Measurements from ENCODE around the gene TSR3.

TSR3 gene

GRCh38 chr16:1389762-1390161 is 38.1 kb upstream of the TSR3 start:
- no peaks in the 10 kb centered on the region for H3K4me1 ChIP-seq (ENCODE audit: control insufficient read depth, insufficient read depth, low read length)
- no peak overlapping the region for H3K27ac ChIP-seq (ENCODE audit: low read depth, low read length)
- H3K27me3 ChIP-seq (ENCODE audit: control insufficient read depth, insufficient read depth, low read length): no peaks in the 10 kb centered on the region
- peaks cover 27% of the 10 kb centered on the region for H3K36me3 ChIP-seq (ENCODE audit: control insufficient read depth, insufficient read depth, low read length)
- H3K4me3 ChIP-seq (ENCODE audit: low read depth, low read length): no peak overlapping the region
- no peak overlapping the region for H3K9ac ChIP-seq (ENCODE audit: low read depth, low read length)
- H3K9me3 ChIP-seq (ENCODE audit: control insufficient read depth, insufficient read depth, low read length): no peaks in the 10 kb centered on the region

GRCh38 chr16:1387331-1387730 is 35.7 kb upstream of the TSR3 start:
- Histone ChIP-seq H3K27ac (ENCODE audit: low read depth, low read length) (no peak overlapping the region), H3K27me3 (ENCODE audit: control insufficient read depth, insufficient read depth, low read length) (no peaks in the 10 kb centered on the region), H3K4me1 (ENCODE audit: control insufficient read depth, insufficient read depth, low read length) (no peaks in the 10 kb centered on the region), H3K36me3 (ENCODE audit: control insufficient read depth, insufficient read depth, low read length) (peaks cover 26% of the 10 kb centered on the region), H3K9ac (ENCODE audit: low read depth, low read length) (no peak overlapping the region), H3K9me3 (ENCODE audit: control insufficient read depth, insufficient read depth, low read length) (no peaks in the 10 kb centered on the region), H3K4me3 (ENCODE audit: low read depth, low read length) (no peak overlapping the region)

GRCh38 chr16:1385232-1385631 is 33.6 kb upstream of the TSR3 start:
- Histone ChIP-seq H3K9me3 (ENCODE audit: control insufficient read depth, insufficient read depth, low read length) (no peaks in the 10 kb centered on the region), H3K36me3 (ENCODE audit: control insufficient read depth, insufficient read depth, low read length) (peaks cover 30% of the 10 kb centered on the region), H3K4me3 (ENCODE audit: low read depth, low read length) (no peak overlapping the region), H3K27me3 (ENCODE audit: control insufficient read depth, insufficient read depth, low read length) (no peaks in the 10 kb centered on the region), H3K27ac (ENCODE audit: low read depth, low read length) (no peak overlapping the region), H3K9ac (ENCODE audit: low read depth, low read length) (no peak overlapping the region), H3K4me1 (ENCODE audit: control insufficient read depth, insufficient read depth, low read length) (no peaks in the 10 kb centered on the region)

GRCh38 chr16:1383556-1383955 is 31.9 kb upstream of the TSR3 start:
- H3K9me3 ChIP-seq (ENCODE audit: control insufficient read depth, insufficient read depth, low read length): no peaks in the 10 kb centered on the region
- H3K36me3 ChIP-seq (ENCODE audit: control insufficient read depth, insufficient read depth, low read length): peaks cover 16% of the 10 kb centered on the region
- no peak overlapping the region for H3K4me3 ChIP-seq (ENCODE audit: low read depth, low read length)
- H3K4me1 ChIP-seq (ENCODE audit: control insufficient read depth, insufficient read depth, low read length): 0 out of 2 replicates have a peak, but pooled peaks cover 2% of the 10 kb centered on the region
- H3K9ac ChIP-seq (ENCODE audit: low read depth, low read length): no peak overlapping the region
- H3K27me3 ChIP-seq (ENCODE audit: control insufficient read depth, insufficient read depth, low read length): no peaks in the 10 kb centered on the region
- no peak overlapping the region for H3K27ac ChIP-seq (ENCODE audit: low read depth, low read length)

GRCh38 chr16:1381612-1382406 is 30.1 kb upstream of the TSR3 start:
- no peak overlapping the region for H3K9ac ChIP-seq (ENCODE audit: low read depth, low read length)
- H3K4me3 ChIP-seq (ENCODE audit: low read depth, low read length): no peak overlapping the region
- no peaks in the 10 kb centered on the region for H3K27me3 ChIP-seq (ENCODE audit: control insufficient read depth, insufficient read depth, low read length)
- peaks cover 14% of the 10 kb centered on the region for H3K36me3 ChIP-seq (ENCODE audit: control insufficient read depth, insufficient read depth, low read length)
- H3K4me1 ChIP-seq (ENCODE audit: control insufficient read depth, insufficient read depth, low read length): 0 out of 2 replicates have a peak, but pooled peaks cover 2% of the 10 kb centered on the region
- no peak overlapping the region for H3K27ac ChIP-seq (ENCODE audit: low read depth, low read length)
- no peaks in the 10 kb centered on the region for H3K9me3 ChIP-seq (ENCODE audit: control insufficient read depth, insufficient read depth, low read length)

GRCh38 chr16:1380195-1380594 is 28.5 kb upstream of the TSR3 start:
- Histone ChIP-seq H3K9me3 (ENCODE audit: control insufficient read depth, insufficient read depth, low read length) (no peaks in the 10 kb centered on the region), H3K27me3 (ENCODE audit: control insufficient read depth, insufficient read depth, low read length) (no peaks in the 10 kb centered on the region), H3K36me3 (ENCODE audit: control insufficient read depth, insufficient read depth, low read length) (peaks cover 18% of the 10 kb centered on the region), H3K4me3 (ENCODE audit: low read depth, low read length) (peak overlapping the region; percentile 70), H3K9ac (ENCODE audit: low read depth, low read length) (0 out of 2 replicates have a peak overlapping the region, but pooled peaks have one; percentile 46), H3K27ac (ENCODE audit: low read depth, low read length) (peak overlapping the region; percentile 18), H3K4me1 (ENCODE audit: control insufficient read depth, insufficient read depth, low read length) (0 out of 2 replicates have a peak, but pooled peaks cover 2% of the 10 kb centered on the region)

GRCh38 chr16:1379304-1380076 is 27.8 kb upstream of the TSR3 start:
- Histone ChIP-seq H3K4me1 (ENCODE audit: control insufficient read depth, insufficient read depth, low read length) (0 out of 2 replicates have a peak, but pooled peaks cover 2% of the 10 kb centered on the region), H3K9me3 (ENCODE audit: control insufficient read depth, insufficient read depth, low read length) (no peaks in the 10 kb centered on the region), H3K4me3 (ENCODE audit: low read depth, low read length) (peak overlapping the region; percentile 88), H3K27me3 (ENCODE audit: control insufficient read depth, insufficient read depth, low read length) (no peaks in the 10 kb centered on the region), H3K9ac (ENCODE audit: low read depth, low read length) (peak overlapping the region; percentile 94), H3K36me3 (ENCODE audit: control insufficient read depth, insufficient read depth, low read length) (peaks cover 15% of the 10 kb centered on the region), H3K27ac (ENCODE audit: low read depth, low read length) (peak overlapping the region; percentile 85)

GRCh38 chr16:1378804-1379303 is 27.2 kb upstream of the TSR3 start:
- Histone ChIP-seq H3K9me3 (ENCODE audit: control insufficient read depth, insufficient read depth, low read length) (no peaks in the 10 kb centered on the region), H3K4me3 (ENCODE audit: low read depth, low read length) (peak overlapping the region; percentile 88)

GRCh38 chr16:1378087-1378803 is 26.6 kb upstream of the TSR3 start:
- Histone ChIP-seq H3K9me3 (ENCODE audit: control insufficient read depth, insufficient read depth, low read length) (no peaks in the 10 kb centered on the region), H3K4me3 (ENCODE audit: low read depth, low read length) (peak overlapping the region; percentile 88), H3K36me3 (ENCODE audit: control insufficient read depth, insufficient read depth, low read length) (peaks cover 12% of the 10 kb centered on the region; the same call in 1 of the 2 replicates), H3K4me1 (ENCODE audit: control insufficient read depth, insufficient read depth, low read length) (0 out of 2 replicates have a peak, but pooled peaks cover 2% of the 10 kb centered on the region), H3K27ac (ENCODE audit: low read depth, low read length) (no peak overlapping the region), H3K9ac (ENCODE audit: low read depth, low read length) (peak overlapping the region; percentile 94), H3K27me3 (ENCODE audit: control insufficient read depth, insufficient read depth, low read length) (no peaks in the 10 kb centered on the region)

More at GRCh38 chr16:1378804-1379303, 27.2 kb upstream of the TSR3 start:
- Histone ChIP-seq H3K36me3 (ENCODE audit: control insufficient read depth, insufficient read depth, low read length) (peaks cover 15% of the 10 kb centered on the region), H3K27ac (ENCODE audit: low read depth, low read length) (peak overlapping the region; percentile 85), H3K4me1 (ENCODE audit: control insufficient read depth, insufficient read depth, low read length) (0 out of 2 replicates have a peak, but pooled peaks cover 2% of the 10 kb centered on the region), H3K9ac (ENCODE audit: low read depth, low read length) (peak overlapping the region; percentile 94), H3K27me3 (ENCODE audit: control insufficient read depth, insufficient read depth, low read length) (no peaks in the 10 kb centered on the region)

- H3K36me3 ChIP-seq (ENCODE audit: control insufficient read depth, insufficient read depth, low read length): peaks cover 11% of the 10 kb centered on the region; the same call in 1 of the 2 replicates
- no peak overlapping the region for H3K9ac ChIP-seq (ENCODE audit: low read depth, low read length)
- H3K27me3 ChIP-seq (ENCODE audit: control insufficient read depth, insufficient read depth, low read length): no peaks in the 10 kb centered on the region
- peak overlapping the region; percentile 88; the same call in 1 of the 2 replicates for H3K4me3 ChIP-seq (ENCODE audit: low read depth, low read length)
- 0 out of 2 replicates have a peak, but pooled peaks cover 2% of the 10 kb centered on the region for H3K4me1 ChIP-seq (ENCODE audit: control insufficient read depth, insufficient read depth, low read length)
- H3K9me3 ChIP-seq (ENCODE audit: control insufficient read depth, insufficient read depth, low read length): no peaks in the 10 kb centered on the region
- H3K27ac ChIP-seq (ENCODE audit: low read depth, low read length): no peak overlapping the region
Measured at GRCh38 chr16:1377406-1378010, 25.8 kb upstream of the TSR3 start.

All from HUES48 (cell line).